AG09309 (cell line): ENCODE results near the gene CCDC59.

ENCODE experiments used
- DNase-seq: peaks from one replicate; pipeline ENCODE4 v3.0.0-alpha.2; 2010; ENCODE audit warnings: low read depth
- H3K4me3 ChIP-seq: 2 replicates; pipeline ENCODE4 v1.5.1; 2011; ENCODE audit warnings: mild to moderate bottlenecking, low read depth, low read length, moderate library complexity; ENCODE audit not compliant: control insufficient read depth
- TF ChIP-seq, protein P1 (sequence below): IDR thresholded peaks from 2 replicates; pipeline ENCODE4 v1.5.1; 2011; ENCODE audit warnings: mild to moderate bottlenecking, low read depth, low read length, inconsistent platforms; ENCODE audit not compliant: insufficient read depth, control insufficient read depth; ENCODE audit errors: missing control alignments

Gene CCDC59, protein sequence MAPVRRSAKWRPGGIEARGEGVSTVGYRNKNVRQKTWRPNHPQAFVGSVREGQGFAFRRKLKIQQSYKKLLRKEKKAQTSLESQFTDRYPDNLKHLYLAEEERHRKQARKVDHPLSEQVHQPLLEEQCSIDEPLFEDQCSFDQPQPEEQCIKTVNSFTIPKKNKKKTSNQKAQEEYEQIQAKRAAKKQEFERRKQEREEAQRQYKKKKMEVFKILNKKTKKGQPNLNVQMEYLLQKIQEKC

DNA sequence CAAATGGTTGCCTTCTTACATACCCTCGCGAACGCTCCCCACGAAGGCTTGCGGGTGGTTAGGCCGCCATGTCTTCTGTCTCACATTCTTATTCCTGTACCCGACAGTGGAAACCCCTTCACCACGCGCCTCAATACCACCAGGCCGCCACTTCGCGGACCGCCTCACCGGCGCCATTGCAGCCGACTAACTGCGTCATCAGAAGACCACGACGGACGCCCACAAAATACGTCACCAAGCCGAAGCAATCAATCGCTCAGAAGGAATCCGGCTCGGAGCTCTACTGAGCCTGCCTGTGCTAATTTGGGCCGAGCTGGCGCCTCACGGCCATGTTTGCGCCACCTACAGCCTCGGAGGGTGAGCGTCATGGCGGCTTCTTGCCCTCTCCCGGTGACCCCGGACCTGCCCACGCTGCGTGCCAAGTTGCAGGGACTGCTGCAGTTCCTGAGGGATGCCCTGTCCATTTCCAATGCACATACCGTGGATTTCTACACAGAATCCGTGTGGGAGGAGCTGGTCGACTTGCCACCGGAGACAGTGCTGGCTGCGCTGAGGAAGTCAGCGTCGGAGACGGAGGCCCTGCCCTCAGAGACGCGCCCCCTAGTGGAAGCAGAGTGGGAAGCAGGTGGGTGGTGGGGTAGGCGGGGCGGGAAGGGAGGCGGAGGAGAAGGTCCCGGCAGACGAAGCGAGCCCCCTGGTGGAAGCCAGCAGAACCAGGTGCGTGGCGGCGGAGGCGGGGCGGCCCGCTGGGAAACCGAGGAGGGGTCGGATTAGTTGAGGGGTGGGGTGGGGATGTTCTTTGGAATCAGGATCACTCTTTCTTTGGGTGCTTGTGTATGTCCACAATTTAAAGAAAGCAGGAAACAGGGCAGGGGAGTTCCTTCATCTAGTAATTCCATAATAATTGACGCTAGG is at the start of gene CCDC59, which contains the start of gene METTL25:
CCDC59 (minus strand) TSS at position 188 of the 915 bp plus-strand sequence; CDS start at position 177, 11 bp downstream.
METTL25 (plus strand) TSS at position 330 of the 915 bp plus-strand sequence; CDS start at position 367, 37 bp downstream.
- peak within 1 kb of the TSS; percentile 79 for H3K4me3 ChIP-seq
- peak; percentile 97 for DNase-seq
- TF ChIP-seq, protein P1, sequence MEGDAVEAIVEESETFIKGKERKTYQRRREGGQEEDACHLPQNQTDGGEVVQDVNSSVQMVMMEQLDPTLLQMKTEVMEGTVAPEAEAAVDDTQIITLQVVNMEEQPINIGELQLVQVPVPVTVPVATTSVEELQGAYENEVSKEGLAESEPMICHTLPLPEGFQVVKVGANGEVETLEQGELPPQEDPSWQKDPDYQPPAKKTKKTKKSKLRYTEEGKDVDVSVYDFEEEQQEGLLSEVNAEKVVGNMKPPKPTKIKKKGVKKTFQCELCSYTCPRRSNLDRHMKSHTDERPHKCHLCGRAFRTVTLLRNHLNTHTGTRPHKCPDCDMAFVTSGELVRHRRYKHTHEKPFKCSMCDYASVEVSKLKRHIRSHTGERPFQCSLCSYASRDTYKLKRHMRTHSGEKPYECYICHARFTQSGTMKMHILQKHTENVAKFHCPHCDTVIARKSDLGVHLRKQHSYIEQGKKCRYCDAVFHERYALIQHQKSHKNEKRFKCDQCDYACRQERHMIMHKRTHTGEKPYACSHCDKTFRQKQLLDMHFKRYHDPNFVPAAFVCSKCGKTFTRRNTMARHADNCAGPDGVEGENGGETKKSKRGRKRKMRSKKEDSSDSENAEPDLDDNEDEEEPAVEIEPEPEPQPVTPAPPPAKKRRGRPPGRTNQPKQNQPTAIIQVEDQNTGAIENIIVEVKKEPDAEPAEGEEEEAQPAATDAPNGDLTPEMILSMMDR = peak; percentile 91

DNA sequence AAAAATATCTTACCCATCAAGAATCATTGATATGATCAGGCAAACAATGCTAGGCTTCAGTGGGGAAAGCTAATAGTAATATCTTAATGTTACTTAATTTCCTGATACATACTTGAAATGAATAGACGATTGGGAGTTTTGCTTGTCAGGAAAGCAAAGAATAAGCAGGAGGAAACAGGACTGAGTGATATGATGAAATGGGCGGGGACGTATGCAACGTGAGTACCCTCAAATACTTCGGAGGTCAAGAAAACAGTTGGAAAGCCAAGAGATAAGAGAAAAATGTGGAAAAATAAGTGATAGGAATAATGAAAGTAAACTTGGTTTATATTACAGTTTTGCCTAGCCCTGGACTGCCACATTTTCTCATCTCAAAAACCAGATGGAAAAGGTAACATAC is 49.3 kb upstream of the CCDC59 start:
- TF ChIP-seq, protein P1 = no peak
- no peak for DNase-seq
- H3K4me3 ChIP-seq = no peak overlapping the region

DNA sequence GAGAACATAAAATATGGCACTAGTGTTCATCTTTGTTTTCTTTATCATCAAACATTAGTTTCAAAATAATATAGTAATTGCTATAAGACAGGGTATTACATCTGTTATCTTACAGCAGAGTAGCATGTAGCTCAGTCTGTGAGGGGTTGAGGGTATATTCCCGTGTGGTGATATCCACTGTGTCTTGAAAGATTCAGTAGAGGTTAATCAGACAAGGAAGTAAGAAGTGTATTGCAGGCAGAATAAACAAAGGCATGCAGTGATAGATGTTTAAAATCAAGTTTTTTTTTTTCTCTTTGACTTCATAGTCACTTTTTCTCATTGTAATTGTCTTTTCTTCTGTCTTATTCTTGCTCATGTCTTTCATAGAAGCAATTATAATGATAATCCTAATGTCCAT is 48.5 kb upstream of the CCDC59 start:
- H3K4me3 ChIP-seq = no peak overlapping the region
- DNase-seq = no peak
- TF ChIP-seq, protein P1 = no peak

DNA sequence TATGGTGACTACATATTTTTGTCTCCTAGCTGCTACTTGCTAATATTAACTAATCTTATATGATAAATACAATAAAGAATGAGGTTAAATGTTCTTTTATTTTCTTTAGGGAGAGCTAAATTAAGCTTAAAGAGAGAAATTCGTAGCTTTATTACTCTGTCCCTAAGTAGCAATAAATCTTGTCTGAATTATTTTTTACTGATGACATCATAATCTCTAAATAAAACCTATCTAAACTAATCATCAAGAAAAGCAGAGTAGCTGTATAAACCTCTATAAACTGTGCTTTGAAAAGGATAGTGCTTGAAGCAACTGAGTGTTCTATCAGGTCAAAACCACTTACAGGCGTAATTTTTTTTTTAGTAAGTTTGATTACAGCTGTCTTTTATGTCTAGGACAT is 42.6 kb upstream of the CCDC59 start:
- TF ChIP-seq, protein P1 = no peak
- H3K4me3 ChIP-seq = no peak overlapping the region
- no peak for DNase-seq

DNA sequence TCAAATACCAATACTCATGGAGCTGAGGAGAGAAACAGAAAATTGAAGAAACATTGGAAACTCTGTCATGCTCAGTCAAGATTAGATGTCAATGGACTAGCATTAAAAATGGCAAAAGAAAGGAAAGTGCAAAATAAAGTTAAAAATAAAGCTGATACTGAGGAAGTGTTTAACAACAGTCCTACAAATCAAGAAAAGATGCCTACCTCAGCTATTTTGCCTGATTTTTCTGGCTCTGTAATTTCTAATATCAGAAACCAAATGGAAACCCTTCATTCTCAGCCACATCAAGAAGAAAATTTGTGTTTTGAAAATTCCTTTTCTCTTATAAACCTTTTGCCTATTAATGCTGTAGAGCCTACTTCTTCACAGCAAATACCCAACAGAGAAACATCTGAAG is 40.7 kb upstream of the CCDC59 start:
- no peak overlapping the region for H3K4me3 ChIP-seq
- no peak for DNase-seq
- TF ChIP-seq, protein P1 = no peak

DNA sequence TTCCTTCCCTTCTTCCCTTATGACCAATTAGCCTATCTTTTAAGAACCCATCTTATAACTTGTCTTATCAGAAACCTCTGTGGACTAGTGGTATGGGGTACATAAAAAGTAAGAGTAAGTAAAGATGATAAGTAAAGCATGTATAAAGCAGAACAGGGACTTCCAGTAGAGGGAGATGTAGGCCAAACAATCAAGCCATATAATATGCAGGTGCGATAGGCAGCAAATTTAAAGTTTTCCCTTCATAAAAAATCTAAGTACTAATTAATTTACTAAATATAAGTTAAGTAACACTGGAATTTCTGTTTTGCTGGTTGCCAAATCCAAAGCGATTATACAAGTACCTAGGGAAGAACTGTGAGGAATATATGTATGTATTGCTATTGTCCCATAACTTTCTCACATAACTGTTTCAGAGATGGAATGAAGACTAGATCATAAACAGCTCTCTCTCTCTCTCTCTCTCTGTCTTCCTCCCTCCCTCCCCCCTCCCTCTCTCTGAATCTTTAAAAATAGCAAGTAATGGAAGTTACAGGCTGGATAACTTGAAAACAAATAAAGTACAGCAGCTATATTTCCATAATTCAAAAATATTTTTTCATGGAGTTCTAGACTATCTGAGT is 25.9 kb upstream of the CCDC59 start:
- no peak for DNase-seq
- TF ChIP-seq, protein P1 = peak; percentile 50
- H3K4me3 ChIP-seq = no peak overlapping the region
